GM18526 (cell line): ENCODE data around the gene EIF4EBP2.

Experiments used
- POLR2A ChIP-seq: IDR thresholded peaks from 3 replicates; pipeline ENCODE4 v1.6.1; 2011; ENCODE audit not compliant: insufficient read length; ENCODE audit errors: extremely low read depth

EIF4EBP2 gene, protein sequence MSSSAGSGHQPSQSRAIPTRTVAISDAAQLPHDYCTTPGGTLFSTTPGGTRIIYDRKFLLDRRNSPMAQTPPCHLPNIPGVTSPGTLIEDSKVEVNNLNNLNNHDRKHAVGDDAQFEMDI

GRCh38 chr10:70404036-70404786 lies at the start of gene EIF4EBP2:
Gene EIF4EBP2, plus strand, starts transcription at chr10:70404145. Its CDS starts 257 bp downstream, at chr10:70404402.
- TF ChIP-seq POLR2A = peak; percentile 92

DNA sequence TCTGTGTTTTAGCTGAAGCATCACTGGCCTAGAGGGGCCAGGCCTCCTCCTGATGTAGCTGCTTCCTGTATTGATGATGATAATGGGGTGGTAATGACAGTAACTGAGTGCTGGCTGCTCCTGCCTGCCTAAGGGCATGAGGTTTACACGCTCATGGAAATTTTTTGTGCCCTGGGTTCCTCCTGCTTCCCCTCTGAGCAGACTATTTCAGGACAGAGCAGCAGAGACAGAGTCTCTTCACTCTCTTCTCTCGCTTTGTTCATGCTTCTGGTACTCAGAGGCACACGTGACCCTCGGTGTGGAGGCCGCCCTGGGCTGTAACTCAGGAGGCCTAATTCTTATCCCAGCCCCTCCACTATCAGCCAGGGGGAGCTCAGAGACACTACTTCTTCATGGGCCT lies 49.4 kb upstream of the EIF4EBP2 start:
- no peak for TF ChIP-seq POLR2A

DNA sequence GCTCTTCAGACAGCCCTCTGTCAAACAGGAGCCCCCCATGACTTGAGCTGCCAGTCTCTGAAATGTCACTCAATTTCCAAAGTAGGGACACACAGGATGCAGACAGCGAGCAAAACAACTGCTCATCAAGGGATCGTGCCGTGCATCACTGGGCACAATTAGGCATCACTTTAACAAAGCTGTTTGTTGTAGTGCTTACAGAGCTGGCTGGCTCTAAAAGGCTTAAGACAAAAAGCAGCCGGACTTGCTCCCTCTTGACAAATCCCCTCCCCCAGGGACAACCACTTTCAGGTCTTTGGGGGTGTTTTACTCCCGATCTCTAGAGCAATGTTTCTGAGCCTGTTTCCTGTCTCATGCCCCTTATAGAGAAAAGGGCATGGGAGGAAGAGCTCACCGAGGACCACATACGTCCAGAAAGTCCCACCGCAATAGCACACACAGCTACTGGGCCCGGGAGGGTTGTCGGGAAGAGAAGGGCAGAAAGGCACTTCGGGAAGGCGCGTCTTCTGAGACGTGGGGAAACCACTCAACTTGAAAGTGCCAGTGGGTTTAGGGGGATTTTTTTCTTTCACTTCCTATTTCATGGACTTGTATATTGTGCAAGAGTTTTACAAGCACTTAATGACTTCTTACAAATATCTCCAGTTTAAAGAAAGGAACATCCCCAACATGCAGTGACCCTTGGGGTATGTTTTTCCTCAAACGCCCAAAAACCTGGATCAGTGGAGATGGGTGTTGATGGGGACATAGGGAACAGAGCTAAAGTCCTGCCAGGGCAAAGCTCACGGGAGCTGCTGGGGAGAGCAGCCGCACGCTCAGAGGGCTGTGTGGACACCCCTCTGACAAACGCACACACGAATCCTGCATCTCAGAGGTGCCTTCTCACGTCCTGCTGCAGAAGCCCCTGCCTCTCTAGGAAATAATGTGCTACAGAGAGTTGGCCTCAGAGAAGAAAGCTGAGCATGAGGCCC lies 48.6 kb upstream of the EIF4EBP2 start:
- no peak for TF ChIP-seq POLR2A

GRCh38 chr10:70357565-70357964 lies 46.4 kb upstream of the EIF4EBP2 start:
- TF ChIP-seq POLR2A = no peak

DNA sequence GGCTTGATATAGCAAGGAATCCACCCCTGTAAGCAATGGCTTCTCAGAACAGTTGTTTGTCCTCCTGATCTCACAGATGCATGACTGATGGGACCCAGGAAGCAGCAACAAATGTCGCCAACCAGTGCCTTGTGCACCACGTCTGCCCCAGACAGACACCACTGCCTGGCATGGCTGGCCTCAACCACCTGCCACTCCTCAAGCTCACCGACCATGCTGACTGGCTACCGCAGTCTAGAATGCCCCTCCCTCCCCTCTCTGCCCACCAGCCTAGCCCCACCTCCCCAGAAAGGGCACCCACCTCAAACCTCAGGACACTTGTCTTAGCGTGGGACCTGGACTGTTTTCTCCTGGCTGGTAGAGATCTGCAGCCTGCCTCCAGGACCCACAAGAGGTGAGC lies 45.5 kb upstream of the EIF4EBP2 start:
- TF ChIP-seq POLR2A = no peak

GRCh38 chr10:70359017-70359550 lies 44.9 kb upstream of the EIF4EBP2 start:
- TF ChIP-seq POLR2A = no peak

DNA sequence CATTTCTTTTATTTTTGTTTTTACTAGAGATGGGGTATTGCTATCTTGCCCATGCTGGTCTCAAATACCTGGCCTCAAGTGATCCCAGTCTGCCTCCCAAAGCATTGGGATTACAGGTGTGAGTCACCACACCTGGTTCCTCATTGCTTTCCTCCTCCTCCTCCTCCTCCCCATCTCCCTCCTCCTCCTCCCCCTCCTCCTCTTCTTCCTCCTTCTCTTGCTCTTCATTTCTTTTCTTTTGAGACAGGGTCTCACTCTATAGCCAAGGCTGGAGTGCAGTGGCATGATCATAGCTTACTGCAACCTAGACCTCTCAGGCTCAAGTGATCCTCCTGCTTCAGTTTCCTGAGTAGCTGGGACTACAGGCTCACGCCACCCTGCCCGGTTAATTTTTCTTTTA lies 43.7 kb upstream of the EIF4EBP2 start:
- no peak for TF ChIP-seq POLR2A

DNA sequence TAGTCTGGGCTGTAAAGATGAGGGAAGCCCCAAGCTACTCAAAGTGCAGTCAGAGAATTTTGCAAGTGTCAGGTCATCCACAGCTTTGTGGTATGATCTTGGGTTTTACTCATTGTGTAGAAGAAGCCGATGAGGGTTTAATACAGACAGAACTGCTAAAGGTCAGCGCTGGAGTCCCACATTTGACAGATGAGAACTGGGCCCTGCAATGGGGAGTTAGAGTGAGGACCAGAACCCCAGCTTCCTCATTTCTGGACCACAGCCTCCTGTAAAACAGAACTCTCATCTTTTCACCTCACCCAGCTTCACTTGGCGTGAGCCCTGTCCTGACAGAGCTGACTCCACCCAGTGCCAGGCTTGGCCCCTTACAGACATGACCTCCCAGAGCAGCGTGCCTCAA lies 41.6 kb upstream of the EIF4EBP2 start:
- TF ChIP-seq POLR2A = no peak

DNA sequence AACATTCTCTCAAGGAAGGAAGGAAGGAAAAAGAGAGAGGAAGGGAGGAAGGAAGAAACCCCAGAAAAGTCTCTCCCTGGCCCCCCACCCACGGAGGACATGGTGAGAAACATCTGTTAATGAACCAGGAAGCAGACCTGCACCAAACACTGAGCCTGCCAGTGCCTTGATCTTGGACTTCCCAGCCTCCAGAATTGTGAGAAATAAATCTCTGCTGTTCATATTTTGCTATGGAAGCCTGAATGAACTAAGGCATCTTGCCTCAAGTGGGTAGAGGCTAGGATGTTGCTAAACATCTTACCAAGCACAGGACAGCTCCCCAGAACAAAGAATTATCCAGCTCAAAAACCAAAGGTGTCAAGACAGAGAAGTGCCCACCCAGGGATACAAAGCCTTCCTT lies 40.7 kb upstream of the EIF4EBP2 start:
- TF ChIP-seq POLR2A = no peak

DNA sequence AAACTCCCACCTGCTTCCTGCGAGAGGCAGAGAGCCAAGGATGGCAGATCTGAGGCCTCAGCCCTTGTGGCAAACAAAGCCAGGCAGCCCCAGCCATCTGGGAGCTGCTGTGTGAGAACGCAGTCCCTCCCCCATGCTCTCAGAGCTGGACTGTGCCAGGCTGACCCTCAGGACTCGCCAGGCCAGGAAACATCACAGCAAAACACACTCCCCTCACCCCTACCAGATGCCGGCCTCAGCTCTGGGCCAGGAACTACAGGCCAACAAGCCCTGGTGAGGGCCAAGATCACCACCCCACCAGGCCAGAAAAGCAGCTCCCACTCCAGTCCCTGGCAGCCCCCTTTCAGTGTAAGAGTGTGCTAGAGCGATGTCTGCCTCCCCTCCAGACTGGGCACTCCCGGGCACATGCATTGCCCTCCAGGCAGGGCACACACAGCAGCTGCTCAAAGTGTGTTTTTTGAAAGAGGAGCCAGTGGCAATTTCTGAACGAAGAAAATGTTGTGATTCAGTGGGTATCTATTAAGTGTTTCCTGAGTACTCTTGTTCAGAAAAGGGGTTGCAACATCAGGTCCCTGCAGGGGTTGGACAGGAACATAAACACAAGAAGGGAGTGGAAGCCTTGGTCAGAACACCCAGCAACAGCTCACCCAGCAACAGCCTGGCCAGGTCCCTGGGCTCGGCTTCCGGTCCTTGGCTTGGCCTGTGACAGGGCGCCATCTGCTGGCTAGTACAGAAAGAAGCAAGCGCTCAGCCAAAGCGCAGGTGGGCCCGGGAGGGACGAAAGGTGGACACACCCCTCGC lies 39.8 kb upstream of the EIF4EBP2 start:
- no peak for TF ChIP-seq POLR2A

- TF ChIP-seq POLR2A = no peak
Observed at GRCh38 chr10:70364772-70365091, 39.2 kb upstream of the EIF4EBP2 start.

DNA sequence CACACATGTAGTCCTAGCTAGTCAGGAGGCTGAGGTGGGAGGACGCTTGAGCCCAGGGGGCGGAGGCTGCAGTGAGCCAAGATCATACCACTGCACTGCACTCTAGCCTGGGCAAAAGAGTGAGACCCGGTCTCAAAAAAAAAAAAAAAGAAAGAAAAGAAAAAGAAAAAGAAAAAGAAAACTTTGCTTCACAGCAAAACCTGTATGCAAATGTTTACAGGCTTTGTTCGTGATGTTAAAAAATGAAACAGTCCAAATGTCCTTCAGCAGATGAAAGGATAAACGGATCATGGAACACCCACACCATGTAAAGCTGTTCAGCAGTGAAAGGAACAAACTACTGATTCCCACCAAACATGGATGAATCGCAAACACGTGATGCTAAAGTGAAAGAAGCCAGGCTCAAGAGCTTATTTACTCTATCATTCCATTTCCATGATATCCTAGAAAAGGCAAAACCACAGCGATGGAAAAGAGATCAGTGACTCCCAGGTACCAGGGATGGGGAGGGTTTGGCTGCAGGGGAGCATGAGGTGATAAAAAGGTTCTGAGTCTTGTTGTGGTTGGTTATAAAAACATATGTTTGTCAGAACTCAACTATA lies 36.6 kb upstream of the EIF4EBP2 start:
- TF ChIP-seq POLR2A = no peak

- no peak for TF ChIP-seq POLR2A
Observed at GRCh38 chr10:70368774-70369482, 35.0 kb upstream of the EIF4EBP2 start.

GRCh38 chr10:70369498-70370018 lies 34.4 kb upstream of the EIF4EBP2 start:
- no peak for TF ChIP-seq POLR2A
